Activated B cell treated with CpG ODN at 0.5 μM for 24 hours (primary cell): ENCODE results near the gene REPIN1. TPM values are rescaled to one million over a fixed set of nuclear protein-coding genes. Genes with fewer than 3 reads are reported as not detected.
"Not testable (repeated sequence)": the region's sequence is repeated elsewhere in the genome, so short reads cannot be mapped to it uniquely, and the experiment has no call there.

ENCODE experiments used
- ATAC-seq: fragments of 200-7000 bp; cut with Tn5 transposase; one replicate; pipeline ENCODE4 v1.10.0; 2021; ENCODE audit warnings: low read depth, mild to moderate bottlenecking, moderate library complexity
- CTCF ChIA-PET: fragments of 350-600 bp; sonication (Branson Sonifier 250); formaldehyde crosslinking; loops from one replicate; lab custom pipeline; 2021; ENCODE audit warnings: antibody characterized with exemption; lab: Charles Lee
- POLR2A ChIA-PET: fragments of 350-600 bp; sonication (Branson Sonifier 250); formaldehyde crosslinking; loops from one replicate; lab custom pipeline; 2021; ENCODE audit warnings: antibody characterized with exemption; lab: Charles Lee
- DNase-seq: peaks from one replicate; pipeline ENCODE4 v3.0.0; 2022
- H3K27ac Mint-ChIP-seq: one replicate; pipeline ENCODE4 v1.8.0; 2020; ENCODE audit warnings: mixed read lengths
- H3K27me3 Mint-ChIP-seq: one replicate; pipeline ENCODE4 v1.8.0; 2021; ENCODE audit warnings: mixed read lengths
- H3K36me3 Mint-ChIP-seq: one replicate; pipeline ENCODE4 v1.8.0; 2021; ENCODE audit warnings: low read depth, mixed read lengths
- H3K4me1 Mint-ChIP-seq: one replicate; pipeline ENCODE4 v1.8.0; 2021; ENCODE audit warnings: mixed read lengths
- H3K4me3 Mint-ChIP-seq: one replicate; pipeline ENCODE4 v1.8.0; 2020; ENCODE audit warnings: mild to moderate bottlenecking, mixed read lengths
- H3K9me3 Mint-ChIP-seq: one replicate; pipeline ENCODE4 v1.8.0; 2020; ENCODE audit warnings: mixed read lengths
- CTCF ChIP-seq: fragments of 200-600 bp; IDR thresholded peaks from one replicate; pipeline ENCODE4 v1.8.0; 2022; ENCODE audit warnings: antibody characterized with exemption, mild to moderate bottlenecking
- intact Hi-C: fragments of 100-400 bp; cut with micrococcal nuclease; formaldehyde crosslinking; loops from one replicate; pipeline ENCODE4 v1.15.1; 2024
- total RNA-seq: library from RNA; stranded (reverse); gene quantifications from 2 replicates; pipeline ENCODE4 v1.2.3, GENCODE V29; 2022

REPIN1 gene
- total RNA-seq, 1 donor from 2014 or later, result 116 TPM

GRCh38 chr7:150384406-150385301, 16.0 kb downstream of the REPIN1 start:
- POLR2A ChIA-PET, result interaction anchor here (1.1 to 3.5 kb wide), 4 partner anchors 15 to 22 kb away, joined by 3 to 16 read pairs (median 4); a partner anchor contains a TSS
- Mint-ChIP-seq H3K27me3 (no peaks in the 10 kb centered on the region), H3K4me1 (peaks cover 35% of the 10 kb centered on the region), H3K4me3 (no peak overlapping the region), H3K36me3 (no peaks in the 10 kb centered on the region), H3K27ac (no peak overlapping the region), H3K9me3 (no peaks in the 10 kb centered on the region)
- no peak for TF ChIP-seq CTCF
- CTCF ChIA-PET, result no interaction called here
- ATAC-seq (no peak), DNase-seq (peak; percentile 13)
- intact Hi-C loops, result no loop called here

GRCh38 chr7:150385302-150385723, 16.7 kb downstream of the REPIN1 start:
- ChIA-PET CTCF (interaction anchor here (1.0 kb wide), 1 partner anchor 22 kb away, joined by 3 read pairs; no protein-coding TSS in a partner anchor), POLR2A (interaction anchor here (1.1 to 3.5 kb wide), 3 partner anchors 16 to 21 kb away, joined by 3 to 16 read pairs (median 4); a partner anchor contains a TSS)
- intact Hi-C loops, result no loop called here
- H3K27ac Mint-ChIP-seq, result no peak overlapping the region
- H3K36me3 Mint-ChIP-seq, result no peaks in the 10 kb centered on the region
- peaks cover 29% of the 10 kb centered on the region for H3K4me1 Mint-ChIP-seq
- H3K27me3 Mint-ChIP-seq, result no peaks in the 10 kb centered on the region
- no peak for TF ChIP-seq CTCF
- DNase-seq (no peak), ATAC-seq (no peak)
- no peaks in the 10 kb centered on the region for H3K9me3 Mint-ChIP-seq
- H3K4me3 Mint-ChIP-seq, result no peak overlapping the region

GRCh38 chr7:150385884-150386283, 17.3 kb downstream of the REPIN1 start:
- H3K36me3 Mint-ChIP-seq, H3K4me3 Mint-ChIP-seq, H3K9me3 Mint-ChIP-seq, intact Hi-C loops, H3K27ac Mint-ChIP-seq, DNase-seq, ATAC-seq, H3K27me3 Mint-ChIP-seq: not testable (repeated sequence)
- H3K4me1 Mint-ChIP-seq, result peaks cover 23% of the 10 kb centered on the region
- ChIA-PET CTCF (interaction anchor here (0.7 to 1.0 kb wide), 2 partner anchors 18 to 21 kb away, joined by 3 read pairs; no protein-coding TSS in a partner anchor), POLR2A (interaction anchor here (1.4 kb wide), 1 partner anchor 16 kb away, joined by 4 read pairs; no protein-coding TSS in a partner anchor)

GRCh38 chr7:150388306-150388705, 19.7 kb downstream of the REPIN1 start:
- Mint-ChIP-seq H3K27me3 (no peaks in the 10 kb centered on the region), H3K9me3 (no peaks in the 10 kb centered on the region), H3K4me3 (no peak overlapping the region), H3K4me1 (peaks cover 2% of the 10 kb centered on the region), H3K27ac (no peak overlapping the region), H3K36me3 (peaks cover 4% of the 10 kb centered on the region)
- ATAC-seq (no peak), DNase-seq (no peak)
- CTCF ChIA-PET, result interaction anchor here (1.7 kb wide), 1 partner anchor 33 kb away, joined by 5 read pairs; no protein-coding TSS in a partner anchor
- no peak for TF ChIP-seq CTCF
- intact Hi-C loops, result no loop called here
- POLR2A ChIA-PET, result interaction anchor here (1.4 kb wide), 1 partner anchor 16 kb away, joined by 4 read pairs; no protein-coding TSS in a partner anchor

- intact Hi-C loops, result no loop called here
- no peak for TF ChIP-seq CTCF
- ChIA-PET POLR2A (interaction anchor here (0.8 to 1.4 kb wide), 2 partner anchors 15 to 23 kb away, joined by 3 to 4 read pairs; no protein-coding TSS in a partner anchor), CTCF (interaction anchor here (1.7 kb wide), 1 partner anchor 33 kb away, joined by 5 read pairs; no protein-coding TSS in a partner anchor)
- Mint-ChIP-seq H3K36me3 (peaks cover 4% of the 10 kb centered on the region), H3K4me1 (no peaks in the 10 kb centered on the region), H3K9me3 (no peaks in the 10 kb centered on the region), H3K27me3 (no peaks in the 10 kb centered on the region), H3K27ac (no peak overlapping the region), H3K4me3 (no peak overlapping the region)
- ATAC-seq, result peak; percentile 31
- DNase-seq, result no peak
Measured at GRCh38 chr7:150388709-150389531, 20.3 kb downstream of the REPIN1 start.
